NK-92 (cell line): ENCODE results near the gene SEC23A.
"Not testable (repeated sequence)": the region's sequence is repeated elsewhere in the genome, so short reads cannot be mapped to it uniquely, and the experiment has no call there.

Source experiments
- DNase-seq: peaks from one replicate; lab custom pipeline; 2025; ENCODE audit not compliant: unreplicated experiment; lab: John Stamatoyannopoulos, UW

SEC23A gene

GRCh38 chr14:39102969-39103957 lies at the start of gene SEC23A:
Gene SEC23A, minus strand, starts transcription at chr14:39103235. Its CDS starts 7,117 bp downstream, at chr14:39096118.
- peak; percentile 23 for DNase-seq

- no peak for DNase-seq
Observed at GRCh38 chr14:39145266-39145966, 42.4 kb upstream of the SEC23A start.

GRCh38 chr14:39143226-39143625 lies 40.2 kb upstream of the SEC23A start:
- not testable (repeated sequence) for DNase-seq

GRCh38 chr14:39141623-39142022 lies 38.6 kb upstream of the SEC23A start:
- not testable (repeated sequence) for DNase-seq

- DNase-seq, result no peak
Observed at GRCh38 chr14:39140170-39140569, 37.1 kb upstream of the SEC23A start.

GRCh38 chr14:39138440-39138839 lies 35.4 kb upstream of the SEC23A start:
- DNase-seq, result no peak

- DNase-seq, result not testable (repeated sequence)
Observed at GRCh38 chr14:39137835-39138234, 34.8 kb upstream of the SEC23A start.

- no peak for DNase-seq
Observed at GRCh38 chr14:39122330-39123138, 19.5 kb upstream of the SEC23A start.

- peak; percentile 67 for DNase-seq
Observed at GRCh38 chr14:39114073-39114838, 11.2 kb upstream of the SEC23A start, which contains the start of gene GEMIN2. Gene GEMIN2, plus strand, starts transcription at chr14:39114323. Its CDS starts 16 bp downstream, at chr14:39114339.

GRCh38 chr14:39113685-39114072 lies 10.6 kb upstream of the SEC23A start:
- DNase-seq, result no peak

- no peak for DNase-seq
Observed at GRCh38 chr14:39109893-39110715, 7.1 kb upstream of the SEC23A start.

GRCh38 chr14:39108791-39109190 lies 5.8 kb upstream of the SEC23A start:
- no peak for DNase-seq

- no peak for DNase-seq
Observed at GRCh38 chr14:39107591-39107996, 4.6 kb upstream of the SEC23A start.

- DNase-seq, result not testable (repeated sequence)
Observed at GRCh38 chr14:39104078-39104801, 1.2 kb upstream of the SEC23A start.

GRCh38 chr14:39102265-39102968 lies 618 bp downstream of the SEC23A start:
- no peak for DNase-seq

GRCh38 chr14:39099748-39100147 lies 3.3 kb downstream of the SEC23A start:
- DNase-seq, result no peak

GRCh38 chr14:39099215-39099614 lies 3.8 kb downstream of the SEC23A start:
- not testable (repeated sequence) for DNase-seq

GRCh38 chr14:39097159-39097558 lies 5.9 kb downstream of the SEC23A start:
- no peak for DNase-seq
